ENCODE measurements around the gene CACNG5. TPM values are rescaled to one million over a fixed set of nuclear protein-coding genes. Genes with fewer than 3 reads are reported as not detected.

CACNG5 gene
- total and polyA plus RNA-seq, 2 experiments from 2014 or later, result 1.8 to 3.3 TPM

- Mint-ChIP-seq H3K9me3 (peaks cover 9% of the 10 kb centered on the region; the same call in 2 of the 3 replicates), H3K4me1 (no peaks in the 10 kb centered on the region), H3K27me3 (ENCODE audit: insufficient read depth, low read depth, poor library complexity) (peaks cover 2% of the 10 kb centered on the region), H3K36me3 (ENCODE audit: low read depth) (peaks cover 8% of the 10 kb centered on the region; the same call in 2 of the 3 replicates), H3K27ac (no peak overlapping the region), H3K4me3 (no peak overlapping the region)
- no peaks in the 10 kb centered on the region for H3K27me3 ChIP-seq (ENCODE audit: insufficient read depth)
- no peak overlapping the region for H3K4me2 ChIP-seq
- no peaks in the 10 kb centered on the region for H4K20me1 ChIP-seq (replicated peaks; ENCODE audit: insufficient read depth)
- no peaks in the 10 kb centered on the region for H3F3A ChIP-seq (replicated peaks; ENCODE audit: low read depth)
- no peak overlapping the region for H3K27ac ChIP-seq (ENCODE audit: low read depth)
- no peak overlapping the region for H2AFZ ChIP-seq
- DNase-seq (ENCODE audit: low spot score) (no peak), ATAC-seq (no peak)
- H3K36me3 ChIP-seq (ENCODE audit: insufficient read depth), result no peaks in the 10 kb centered on the region
- H3K4me3 ChIP-seq, result no peak overlapping the region
- H3K79me2 ChIP-seq (replicated peaks; ENCODE audit: insufficient read depth), result no peaks in the 10 kb centered on the region
- H3K4me1 ChIP-seq (ENCODE audit: insufficient read depth), result no peaks in the 10 kb centered on the region
- H3K9me2 ChIP-seq (ENCODE audit: insufficient read depth), result 0 out of 2 replicates have a peak, but pooled peaks cover 3% of the 10 kb centered on the region
- TF ChIP-seq ZNF114 (CRISPR knock-in tag; IDR thresholded peaks at IDR 0.05) (no peak), ZNF331 (CRISPR knock-in tag; IDR thresholded peaks at IDR 0.05; ENCODE audit: low read depth) (no peak)
- TF ChIP-seq, protein P1, sequence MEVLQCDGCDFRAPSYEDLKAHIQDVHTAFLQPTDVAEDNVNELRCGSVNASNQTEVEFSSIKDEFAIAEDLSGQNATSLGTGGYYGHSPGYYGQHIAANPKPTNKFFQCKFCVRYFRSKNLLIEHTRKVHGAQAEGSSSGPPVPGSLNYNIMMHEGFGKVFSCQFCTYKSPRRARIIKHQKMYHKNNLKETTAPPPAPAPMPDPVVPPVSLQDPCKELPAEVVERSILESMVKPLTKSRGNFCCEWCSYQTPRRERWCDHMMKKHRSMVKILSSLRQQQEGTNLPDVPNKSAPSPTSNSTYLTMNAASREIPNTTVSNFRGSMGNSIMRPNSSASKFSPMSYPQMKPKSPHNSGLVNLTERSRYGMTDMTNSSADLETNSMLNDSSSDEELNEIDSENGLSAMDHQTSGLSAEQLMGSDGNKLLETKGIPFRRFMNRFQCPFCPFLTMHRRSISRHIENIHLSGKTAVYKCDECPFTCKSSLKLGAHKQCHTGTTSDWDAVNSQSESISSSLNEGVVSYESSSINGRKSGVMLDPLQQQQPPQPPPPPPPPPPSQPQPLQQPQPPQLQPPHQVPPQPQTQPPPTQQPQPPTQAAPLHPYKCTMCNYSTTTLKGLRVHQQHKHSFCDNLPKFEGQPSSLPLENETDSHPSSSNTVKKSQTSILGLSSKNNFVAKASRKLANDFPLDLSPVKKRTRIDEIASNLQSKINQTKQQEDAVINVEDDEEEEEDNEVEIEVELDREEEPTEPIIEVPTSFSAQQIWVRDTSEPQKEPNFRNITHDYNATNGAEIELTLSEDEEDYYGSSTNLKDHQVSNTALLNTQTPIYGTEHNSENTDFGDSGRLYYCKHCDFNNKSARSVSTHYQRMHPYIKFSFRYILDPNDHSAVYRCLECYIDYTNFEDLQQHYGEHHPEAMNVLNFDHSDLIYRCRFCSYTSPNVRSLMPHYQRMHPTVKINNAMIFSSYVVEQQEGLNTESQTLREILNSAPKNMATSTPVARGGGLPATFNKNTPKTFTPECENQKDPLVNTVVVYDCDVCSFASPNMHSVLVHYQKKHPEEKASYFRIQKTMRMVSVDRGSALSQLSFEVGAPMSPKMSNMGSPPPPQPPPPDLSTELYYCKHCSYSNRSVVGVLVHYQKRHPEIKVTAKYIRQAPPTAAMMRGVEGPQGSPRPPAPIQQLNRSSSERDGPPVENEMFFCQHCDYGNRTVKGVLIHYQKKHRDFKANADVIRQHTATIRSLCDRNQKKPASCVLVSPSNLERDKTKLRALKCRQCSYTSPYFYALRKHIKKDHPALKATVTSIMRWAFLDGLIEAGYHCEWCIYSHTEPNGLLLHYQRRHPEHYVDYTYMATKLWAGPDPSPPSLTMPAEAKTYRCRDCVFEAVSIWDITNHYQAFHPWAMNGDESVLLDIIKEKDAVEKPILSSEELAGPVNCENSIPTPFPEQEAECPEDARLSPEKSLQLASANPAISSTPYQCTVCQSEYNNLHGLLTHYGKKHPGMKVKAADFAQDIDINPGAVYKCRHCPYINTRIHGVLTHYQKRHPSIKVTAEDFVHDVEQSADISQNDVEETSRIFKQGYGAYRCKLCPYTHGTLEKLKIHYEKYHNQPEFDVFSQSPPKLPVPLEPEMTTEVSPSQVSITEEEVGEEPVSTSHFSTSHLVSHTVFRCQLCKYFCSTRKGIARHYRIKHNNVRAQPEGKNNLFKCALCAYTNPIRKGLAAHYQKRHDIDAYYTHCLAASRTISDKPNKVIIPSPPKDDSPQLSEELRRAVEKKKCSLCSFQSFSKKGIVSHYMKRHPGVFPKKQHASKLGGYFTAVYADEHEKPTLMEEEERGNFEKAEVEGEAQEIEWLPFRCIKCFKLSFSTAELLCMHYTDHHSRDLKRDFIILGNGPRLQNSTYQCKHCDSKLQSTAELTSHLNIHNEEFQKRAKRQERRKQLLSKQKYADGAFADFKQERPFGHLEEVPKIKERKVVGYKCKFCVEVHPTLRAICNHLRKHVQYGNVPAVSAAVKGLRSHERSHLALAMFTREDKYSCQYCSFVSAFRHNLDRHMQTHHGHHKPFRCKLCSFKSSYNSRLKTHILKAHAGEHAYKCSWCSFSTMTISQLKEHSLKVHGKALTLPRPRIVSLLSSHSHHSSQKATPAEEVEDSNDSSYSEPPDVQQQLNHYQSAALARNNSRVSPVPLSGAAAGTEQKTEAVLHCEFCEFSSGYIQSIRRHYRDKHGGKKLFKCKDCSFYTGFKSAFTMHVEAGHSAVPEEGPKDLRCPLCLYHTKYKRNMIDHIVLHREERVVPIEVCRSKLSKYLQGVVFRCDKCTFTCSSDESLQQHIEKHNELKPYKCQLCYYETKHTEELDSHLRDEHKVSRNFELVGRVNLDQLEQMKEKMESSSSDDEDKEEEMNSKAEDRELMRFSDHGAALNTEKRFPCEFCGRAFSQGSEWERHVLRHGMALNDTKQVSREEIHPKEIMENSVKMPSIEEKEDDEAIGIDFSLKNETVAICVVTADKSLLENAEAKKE (CRISPR knock-in tag; IDR thresholded peaks at IDR 0.05), result no peak
Observed at GRCh38 chr17:66859353-66859752, 24.4 kb downstream of the CACNG5 start.

DNA sequence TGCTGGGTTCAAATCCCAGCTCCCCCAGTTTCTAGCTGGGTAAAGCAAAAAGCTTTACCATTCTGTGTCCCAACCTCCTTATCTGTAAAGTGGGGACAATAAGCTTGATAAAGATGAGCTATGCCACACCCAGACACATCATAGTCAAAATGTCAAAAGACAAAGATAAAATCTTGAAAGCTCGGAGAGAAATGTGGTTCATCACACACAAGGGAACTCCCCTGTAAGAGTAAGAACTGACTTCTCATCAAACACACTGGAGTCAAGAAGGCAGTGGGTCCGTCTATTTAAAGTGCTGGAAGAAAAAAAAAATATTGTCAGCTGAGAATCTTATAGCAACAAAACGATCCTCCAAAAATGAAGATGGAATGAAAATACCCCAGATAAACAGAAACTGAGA is 25.3 kb downstream of the CACNG5 start:
- no peaks in the 10 kb centered on the region for H3F3A ChIP-seq (replicated peaks; ENCODE audit: low read depth)
- no peak for ATAC-seq
- no peak for DNase-seq (ENCODE audit: low spot score)
- Mint-ChIP-seq H3K36me3 (ENCODE audit: low read depth) (peaks cover under 1% of the 10 kb centered on the region; the same call in 2 of the 3 replicates), H3K4me1 (no peaks in the 10 kb centered on the region), H3K27ac (no peak overlapping the region), H3K9me3 (peaks cover under 1% of the 10 kb centered on the region; the same call in 2 of the 3 replicates), H3K27me3 (ENCODE audit: insufficient read depth, low read depth, poor library complexity) (peaks cover 2% of the 10 kb centered on the region), H3K4me3 (no peak overlapping the region)
- H2AFZ ChIP-seq, result no peak overlapping the region
- H3K4me1 ChIP-seq (ENCODE audit: insufficient read depth), result no peaks in the 10 kb centered on the region
- H3K9me2 ChIP-seq (ENCODE audit: insufficient read depth), result 0 out of 2 replicates have a peak, but pooled peaks cover 3% of the 10 kb centered on the region
- no peak overlapping the region for H3K27ac ChIP-seq (ENCODE audit: low read depth)
- no peaks in the 10 kb centered on the region for H3K27me3 ChIP-seq (ENCODE audit: insufficient read depth)
- no peak overlapping the region for H3K4me2 ChIP-seq
- no peaks in the 10 kb centered on the region for H3K36me3 ChIP-seq (ENCODE audit: insufficient read depth)
- no peaks in the 10 kb centered on the region for H4K20me1 ChIP-seq (replicated peaks; ENCODE audit: insufficient read depth)
- no peaks in the 10 kb centered on the region for H3K79me2 ChIP-seq (replicated peaks; ENCODE audit: insufficient read depth)
- no peak overlapping the region for H3K4me3 ChIP-seq
- TF ChIP-seq, protein P1 (CRISPR knock-in tag; IDR thresholded peaks at IDR 0.05), result no peak
- no peak for TF ChIP-seq CTCF (conservative IDR thresholded peaks at IDR 0.05; ENCODE audit: low read depth in 2 of 2)

Measured in GM23338 (cell line).